ENCODE data around the gene LRATD1.

DNA sequence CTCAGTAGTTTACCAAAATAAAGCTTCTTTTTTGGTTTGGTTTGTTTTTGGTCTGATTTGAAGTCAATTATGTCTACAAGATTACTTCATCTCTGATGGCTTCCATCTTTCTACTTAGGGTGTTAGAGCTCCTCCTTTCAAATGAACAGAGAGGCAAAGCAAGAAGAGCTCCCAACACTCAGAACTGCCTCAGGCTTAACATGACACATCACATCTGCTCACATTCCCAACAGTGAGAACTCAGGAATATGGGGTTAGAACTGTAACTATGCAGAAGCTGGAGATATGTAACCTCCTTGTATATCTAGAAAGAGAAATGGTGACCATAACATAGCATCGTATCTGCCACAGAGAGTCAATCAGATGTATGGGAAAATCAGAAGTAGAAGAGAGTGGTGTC lies 11.4 kb upstream of the LRATD1 start:
- no peak for TF ChIP-seq EZH2phosphoT487 (IDR thresholded peaks at IDR 0.05; ENCODE audit: low read depth)
- TF ChIP-seq, protein P1, sequence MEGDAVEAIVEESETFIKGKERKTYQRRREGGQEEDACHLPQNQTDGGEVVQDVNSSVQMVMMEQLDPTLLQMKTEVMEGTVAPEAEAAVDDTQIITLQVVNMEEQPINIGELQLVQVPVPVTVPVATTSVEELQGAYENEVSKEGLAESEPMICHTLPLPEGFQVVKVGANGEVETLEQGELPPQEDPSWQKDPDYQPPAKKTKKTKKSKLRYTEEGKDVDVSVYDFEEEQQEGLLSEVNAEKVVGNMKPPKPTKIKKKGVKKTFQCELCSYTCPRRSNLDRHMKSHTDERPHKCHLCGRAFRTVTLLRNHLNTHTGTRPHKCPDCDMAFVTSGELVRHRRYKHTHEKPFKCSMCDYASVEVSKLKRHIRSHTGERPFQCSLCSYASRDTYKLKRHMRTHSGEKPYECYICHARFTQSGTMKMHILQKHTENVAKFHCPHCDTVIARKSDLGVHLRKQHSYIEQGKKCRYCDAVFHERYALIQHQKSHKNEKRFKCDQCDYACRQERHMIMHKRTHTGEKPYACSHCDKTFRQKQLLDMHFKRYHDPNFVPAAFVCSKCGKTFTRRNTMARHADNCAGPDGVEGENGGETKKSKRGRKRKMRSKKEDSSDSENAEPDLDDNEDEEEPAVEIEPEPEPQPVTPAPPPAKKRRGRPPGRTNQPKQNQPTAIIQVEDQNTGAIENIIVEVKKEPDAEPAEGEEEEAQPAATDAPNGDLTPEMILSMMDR (IDR thresholded peaks at IDR 0.05; ENCODE audit: low read depth, low read length): no peak

Data from OCI-LY3 (cell line).